K562 (cell line): Measurements from ENCODE around the gene CERS4. TPM values are rescaled to one million over a fixed set of nuclear protein-coding genes. Genes with fewer than 3 reads are reported as not detected.
"Not testable (repeated sequence)": the region's sequence is repeated elsewhere in the genome, so short reads cannot be mapped to it uniquely, and the experiment has no call there.

Source experiments
- ATAC-seq: fragments of 200-7000 bp; cut with Tn5 transposase; 3 replicates; pipeline ENCODE4 v1.9.1; 2020; ENCODE audit warnings: moderate library complexity
- BruUV-seq: library from RNA; stranded (reverse); fragments of 400-500 nt; replicated peaks from 2 replicates; lab custom pipeline; 2021; lab: Mats Ljungman, UMichigan
- CTCF ChIA-PET: fragments of 300-600 bp; formaldehyde crosslinking; extraction: SDS; loops from one replicate; lab custom pipeline; 2021; ENCODE audit warnings: low intra/inter-chr PET ratio; lab: Yijun Ruan, JAX
- POLR2A ChIA-PET: fragments of 300-600, 350-650 bp; sonication (Branson Sonifier 250); formaldehyde crosslinking; extraction: SDS; loops from one replicate; lab custom pipeline; 2021; ENCODE audit warnings: antibody characterized with exemption, inconsistent platforms; lab: Yijun Ruan, JAX
- DNase-seq, 4 experiments: peaks; one replicate each; pipeline versions ENCODE4 v3.0.0 to v3.0.0-alpha.2; 2011 to 2018; ENCODE audit warnings: low spot score in 3 of 4, mixed read lengths in 3 of 4; ENCODE audit errors: extremely low read depth in 1 of 4
- FAIRE-seq: peaks from 2 replicates; lab custom pipeline; 2011; peaks lifted over from hg19 to GRCh38; lab: Jason Lieb, UNC
- H2AFZ ChIP-seq: 2 replicates; pipeline ENCODE4 v1.6.0; 2011; ENCODE audit warnings: low read depth, low read length, control low read depth, inconsistent platforms
- H3K27ac ChIP-seq: fragments of 200-600 bp; 3 replicates; pipeline ENCODE4 v1.8.0; 2011; ENCODE audit warnings: low read depth, mild to moderate bottlenecking, control low read depth, inconsistent platforms, low read length, moderate library complexity, mixed read lengths; ENCODE audit errors: extremely low read depth
- H3K27me3 ChIP-seq, 2 experiments: fragments of 300-600 bp in 1 of 2; 2 replicates in 1 of 2; 3 replicates in 1 of 2; pipeline versions ENCODE4 v1.6.0 to v1.8.0; 2011; ENCODE audit warnings: inconsistent platforms in 2 of 2, low read length in 2 of 2, mild to moderate bottlenecking in 1 of 2, mixed read lengths in 1 of 2, moderate library complexity in 1 of 2; ENCODE audit not compliant: control insufficient read depth in 2 of 2, insufficient read depth in 2 of 2
- H3K36me3 ChIP-seq: fragments of 300-600 bp; 3 replicates; pipeline ENCODE4 v1.8.0; 2011; ENCODE audit warnings: mild to moderate bottlenecking, low read length, inconsistent platforms; ENCODE audit not compliant: control insufficient read depth, insufficient read depth
- H3K4me1 ChIP-seq, 2 experiments: fragments of 200-600 bp in 1 of 2; replicated peaks in 1 of 2; 2 replicates in 1 of 2; 3 replicates in 1 of 2; pipeline versions ENCODE4 v1.5.1 to v1.8.0; 2011; ENCODE audit warnings: inconsistent platforms in 2 of 2, low read length in 2 of 2, mild to moderate bottlenecking in 1 of 2, mixed read lengths in 1 of 2, moderate library complexity in 1 of 2; ENCODE audit not compliant: control insufficient read depth in 2 of 2, insufficient read depth in 2 of 2
- H3K4me2 ChIP-seq: 2 replicates; pipeline ENCODE4 v1.6.1; 2011; ENCODE audit warnings: low read length, control low read depth, inconsistent platforms, mixed read lengths; ENCODE audit not compliant: insufficient read depth
- H3K4me3 ChIP-seq: fragments of 200-600 bp; sonication (generic), shearing (Covaris generic); 2 replicates; pipeline ENCODE4 v1.5.1; 2016; ENCODE audit warnings: control low read depth, inconsistent platforms
- H3K79me2 ChIP-seq: fragments of 200-600 bp; 3 replicates; pipeline ENCODE4 v1.8.0; 2011; ENCODE audit warnings: low read length, inconsistent platforms; ENCODE audit not compliant: control insufficient read depth, insufficient read depth
- H3K9ac ChIP-seq, 2 experiments: 2 replicates each; pipeline versions ENCODE4 v1.6.0 to v1.6.1; 2011; ENCODE audit warnings: low read depth in 2 of 2, low read length in 2 of 2, control low read depth in 1 of 2, inconsistent platforms in 1 of 2, mild to moderate bottlenecking in 1 of 2, mixed read lengths in 1 of 2; ENCODE audit not compliant: insufficient read depth in 1 of 2
- H3K9me1 ChIP-seq: one replicate; pipeline ENCODE4 v1.6.0; 2011; ENCODE audit warnings: inconsistent platforms, mild to moderate bottlenecking, low read length, moderate library complexity; ENCODE audit not compliant: control insufficient read depth, insufficient read depth
- H3K9me3 ChIP-seq: replicated peaks from 2 replicates; pipeline ENCODE4 v1.5.1; 2011; ENCODE audit warnings: low read depth, low read length, inconsistent platforms; ENCODE audit not compliant: control insufficient read depth, insufficient read depth
- H4K20me1 ChIP-seq: replicated peaks from 2 replicates; pipeline ENCODE4 v1.6.1; 2011; ENCODE audit warnings: low read length, inconsistent platforms, mixed read lengths; ENCODE audit not compliant: control insufficient read depth, insufficient read depth
- BHLHE40 ChIP-seq: IDR thresholded peaks from 2 replicates; pipeline ENCODE4 v1.6.1; 2011; ENCODE audit warnings: low read length, improper control_type of control experiment
- L3MBTL2 ChIP-seq: fragments of 450-650 bp; IDR thresholded peaks from 2 replicates; pipeline ENCODE4 v1.6.1; 2016; ENCODE audit warnings: mild to moderate bottlenecking, moderate library complexity
- NR4A1 ChIP-seq, 2 experiments: fragments of 250-450 bp in 1 of 2; fragments of 450-650 bp in 1 of 2; sonication (Bioruptor Pico) in 1 of 2; IDR thresholded peaks; 2 replicates each; pipeline versions ENCODE4 v1.4.0 to v1.6.1; 2016 to 2020; ENCODE audit warnings: mild to moderate bottlenecking in 2 of 2, missing compliant biosample characterization in 1 of 2, missing genetic modification characterization in 1 of 2, moderate library complexity in 1 of 2
- PTTG1 ChIP-seq: fragments of 450-650 bp; IDR thresholded peaks from 2 replicates; pipeline ENCODE4 v1.6.1; 2016; ENCODE audit warnings: low read depth, mild to moderate bottlenecking, missing genetic modification characterization, missing compliant biosample characterization
- SMARCA4 ChIP-seq: fragments of 450-650 bp; IDR thresholded peaks from 2 replicates; pipeline ENCODE4 v1.6.1; 2016
- ZNF384 ChIP-seq: IDR thresholded peaks from 2 replicates; pipeline ENCODE4 v1.6.1; 2012; ENCODE audit warnings: low read depth, low read length, improper control_type of control experiment
- WGBS: fragments of 100-300 bp; shearing (Covaris generic); methylation state at CpG from one replicate; pipeline ENCODE4 v1.1.6; 2016; ENCODE audit warnings: low coverage, mixed read lengths; ENCODE audit not compliant: insufficient coverage; ENCODE audit errors: missing lambda C conversion rate; 5-methylcytosine and 5-hydroxymethylcytosine counted together
- in situ Hi-C: fragments of 300-500 bp; cut with MboI; formaldehyde crosslinking; loops from 4 replicates; pipeline ENCODE4 v1.15.0; 2018; ENCODE audit warnings: inconsistent platforms, mixed read lengths
- intact Hi-C: fragments of 100-400 bp; cut with micrococcal nuclease; formaldehyde crosslinking; loops from 2 replicates; pipeline ENCODE4 v1.14.2; 2022
- polyA plus RNA-seq, 8 experiments: library from polyadenylated mRNA; depleted of rRNA in 4 of 8; stranded (reverse) in 5 of 8; unstranded in 3 of 8; fragments of >200 nt; fragmentation: Nextera tagmentation in 2 of 8; fragmentation: Illumina TruSeq in 1 of 8; extraction: Ambion mirVana in 2 of 8; extraction: Trizol in 1 of 8; gene quantifications; 2 replicates each; pipeline versions ENCODE4 v1.2.1 to v1.2.3, GENCODE V29; 2011 to 2014; ENCODE audit warnings: inconsistent platforms in 1 of 8, missing spikeins in 1 of 8
- total RNA-seq, 7 experiments: library from RNA; depleted of rRNA in 6 of 7; stranded (reverse); fragments of >200 nt in 6 of 7; fragmentation: Illumina TruSeq in 2 of 7; extraction: Trizol in 2 of 7; gene quantifications; 2 replicates each; pipeline versions ENCODE4 v1.2.1 to v1.2.3, GENCODE V29; 2011 to 2021; ENCODE audit warnings: low replicate concordance in 1 of 7
- TF ChIP-seq, protein P1 (sequence below): fragments of 450-650 bp; IDR thresholded peaks from 2 replicates; pipeline ENCODE4 v1.6.1; 2017; ENCODE audit warnings: antibody characterized with exemption, mild to moderate bottlenecking
- TF ChIP-seq, protein P2 (sequence below), 2 experiments: fragments of 450-650 bp; IDR thresholded peaks; 2 replicates each; pipeline ENCODE4 v1.6.1; 2016

The CERS4 gene
- total and polyA plus RNA-seq, 9 of the 15 experiments (the other 6 are each of a cell fraction or from before 2014, with no cell fraction given) = 0.14 to 4.4 (median 2.9) TPM; not detected in 1

DNA sequence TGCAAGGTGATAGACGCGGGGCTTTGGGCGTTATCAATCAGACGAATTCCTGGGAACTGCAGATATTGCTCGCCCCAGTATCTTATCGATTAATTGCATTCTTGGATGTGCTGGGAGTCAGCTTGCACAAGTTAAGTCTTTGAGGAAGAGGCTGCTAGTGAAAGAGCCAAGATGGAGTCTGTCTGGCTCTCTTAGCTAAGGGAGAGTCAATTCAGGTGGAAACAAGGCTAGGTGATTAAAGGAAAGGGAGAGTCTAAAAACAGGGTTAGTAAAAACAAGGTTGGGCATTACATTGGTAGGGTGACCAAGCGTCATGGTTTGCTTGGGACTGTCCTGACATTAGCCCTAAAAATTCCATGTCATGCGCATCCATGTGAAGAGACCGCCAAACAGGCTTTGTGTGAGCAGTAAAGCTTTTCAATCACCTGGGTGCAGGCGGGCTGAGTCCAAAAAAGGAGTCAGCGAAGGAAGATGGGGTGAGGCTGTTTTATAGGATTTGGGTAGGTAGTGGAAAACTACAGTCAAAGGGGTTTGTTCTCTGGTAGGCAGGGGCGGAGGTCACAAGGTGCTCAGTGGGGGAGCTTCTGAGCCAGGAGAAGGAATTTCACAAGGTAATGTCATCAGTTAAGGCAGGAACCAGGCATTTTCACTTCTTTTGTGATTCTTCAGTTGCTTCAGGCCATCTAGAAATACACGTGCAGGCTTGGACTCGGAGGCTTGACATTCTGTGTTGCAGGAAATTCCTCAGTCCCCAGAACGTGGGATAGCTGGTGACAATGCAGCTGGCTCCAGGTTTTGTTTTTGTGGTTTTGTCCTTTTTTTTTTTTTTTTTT is 5.7 kb upstream of the CERS4 start:
- POLR2A ChIA-PET = interaction anchor here (1.0 kb wide), 1 partner anchor 596 kb away, joined by 3 read pairs; no protein-coding TSS in a partner anchor
- H3K27ac ChIP-seq; H3K36me3 ChIP-seq; intact Hi-C loops; H2AFZ ChIP-seq; DNase-seq; BruUV-seq; in situ Hi-C loops; H3K79me2 ChIP-seq; H3K9me1 ChIP-seq; ATAC-seq; H3K9me3 ChIP-seq; H3K4me3 ChIP-seq; H3K4me2 ChIP-seq; H4K20me1 ChIP-seq; H3K4me1 ChIP-seq; H3K9ac ChIP-seq; TF ChIP-seq NR4A1 (CRISPR knock-in tag; IDR thresholded peaks at IDR 0.05): not testable (repeated sequence)
- H3K27me3 ChIP-seq = peaks cover 3 to 16% of the 10 kb centered on the region in 2 experiments; a peak in 4 of 5 replicates
- 8% methylated on average over 15 of the region's 15 CpGs for WGBS
- CTCF ChIA-PET = interaction anchor here (0.6 kb wide), 1 partner anchor 65 kb away, joined by 3 read pairs; no protein-coding TSS in a partner anchor
- peak; percentile 6 for FAIRE-seq
- TF ChIP-seq L3MBTL2 (0 out of 2 replicates have a peak, but pooled peaks have one; percentile 21), ZNF384 (0 out of 2 replicates have a peak, but pooled peaks have one; percentile 11), BHLHE40 (peak; percentile 22; the same call in 1 of the 2 replicates), SMARCA4 (0 out of 2 replicates have a peak, but pooled peaks have one; percentile 19), PTTG1 (0 out of 2 replicates have a peak, but pooled peaks have one; percentile 24), NR4A1 (tag; IDR thresholded peaks at IDR 0.05) (0 out of 2 replicates have a peak, but pooled peaks have one; percentile 35)
- TF ChIP-seq, protein P1, sequence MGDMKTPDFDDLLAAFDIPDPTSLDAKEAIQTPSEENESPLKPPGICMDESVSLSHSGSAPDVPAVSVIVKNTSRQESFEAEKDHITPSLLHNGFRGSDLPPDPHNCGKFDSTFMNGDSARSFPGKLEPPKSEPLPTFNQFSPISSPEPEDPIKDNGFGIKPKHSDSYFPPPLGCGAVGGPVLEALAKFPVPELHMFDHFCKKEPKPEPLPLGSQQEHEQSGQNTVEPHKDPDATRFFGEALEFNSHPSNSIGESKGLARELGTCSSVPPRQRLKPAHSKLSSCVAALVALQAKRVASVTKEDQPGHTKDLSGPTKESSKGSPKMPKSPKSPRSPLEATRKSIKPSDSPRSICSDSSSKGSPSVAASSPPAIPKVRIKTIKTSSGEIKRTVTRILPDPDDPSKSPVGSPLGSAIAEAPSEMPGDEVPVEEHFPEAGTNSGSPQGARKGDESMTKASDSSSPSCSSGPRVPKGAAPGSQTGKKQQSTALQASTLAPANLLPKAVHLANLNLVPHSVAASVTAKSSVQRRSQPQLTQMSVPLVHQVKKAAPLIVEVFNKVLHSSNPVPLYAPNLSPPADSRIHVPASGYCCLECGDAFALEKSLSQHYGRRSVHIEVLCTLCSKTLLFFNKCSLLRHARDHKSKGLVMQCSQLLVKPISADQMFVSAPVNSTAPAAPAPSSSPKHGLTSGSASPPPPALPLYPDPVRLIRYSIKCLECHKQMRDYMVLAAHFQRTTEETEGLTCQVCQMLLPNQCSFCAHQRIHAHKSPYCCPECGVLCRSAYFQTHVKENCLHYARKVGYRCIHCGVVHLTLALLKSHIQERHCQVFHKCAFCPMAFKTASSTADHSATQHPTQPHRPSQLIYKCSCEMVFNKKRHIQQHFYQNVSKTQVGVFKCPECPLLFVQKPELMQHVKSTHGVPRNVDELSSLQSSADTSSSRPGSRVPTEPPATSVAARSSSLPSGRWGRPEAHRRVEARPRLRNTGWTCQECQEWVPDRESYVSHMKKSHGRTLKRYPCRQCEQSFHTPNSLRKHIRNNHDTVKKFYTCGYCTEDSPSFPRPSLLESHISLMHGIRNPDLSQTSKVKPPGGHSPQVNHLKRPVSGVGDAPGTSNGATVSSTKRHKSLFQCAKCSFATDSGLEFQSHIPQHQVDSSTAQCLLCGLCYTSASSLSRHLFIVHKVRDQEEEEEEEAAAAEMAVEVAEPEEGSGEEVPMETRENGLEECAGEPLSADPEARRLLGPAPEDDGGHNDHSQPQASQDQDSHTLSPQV = peak; percentile 39; the same call in 1 of the 2 replicates
- TF ChIP-seq, protein P2, sequence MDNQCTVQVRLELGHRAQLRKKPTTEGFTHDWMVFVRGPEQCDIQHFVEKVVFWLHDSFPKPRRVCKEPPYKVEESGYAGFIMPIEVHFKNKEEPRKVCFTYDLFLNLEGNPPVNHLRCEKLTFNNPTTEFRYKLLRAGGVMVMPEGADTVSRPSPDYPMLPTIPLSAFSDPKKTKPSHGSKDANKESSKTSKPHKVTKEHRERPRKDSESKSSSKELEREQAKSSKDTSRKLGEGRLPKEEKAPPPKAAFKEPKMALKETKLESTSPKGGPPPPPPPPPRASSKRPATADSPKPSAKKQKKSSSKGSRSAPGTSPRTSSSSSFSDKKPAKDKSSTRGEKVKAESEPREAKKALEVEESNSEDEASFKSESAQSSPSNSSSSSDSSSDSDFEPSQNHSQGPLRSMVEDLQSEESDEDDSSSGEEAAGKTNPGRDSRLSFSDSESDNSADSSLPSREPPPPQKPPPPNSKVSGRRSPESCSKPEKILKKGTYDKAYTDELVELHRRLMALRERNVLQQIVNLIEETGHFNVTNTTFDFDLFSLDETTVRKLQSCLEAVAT (IDR thresholded peaks at IDR 0.05) = 0 out of 4 replicates have a peak, but pooled peaks of 1 of the 2 experiments have one; percentile 26
